Stimulated activated CD8-positive, alpha-beta memory T cell treated with anti-CD3 and anti-CD28 coated beads, Interleukin-12 subunit alpha, Interleukin-12 subunit beta, amount 100 ng/mL, for 1 hour (primary cell): ENCODE data around the gene MYL1.

ENCODE experiments used
- DNase-seq: peaks from one replicate; pipeline ENCODE4 v3.0.0-alpha.2; 2020; ENCODE audit warnings: low read depth

The MYL1 gene

DNA sequence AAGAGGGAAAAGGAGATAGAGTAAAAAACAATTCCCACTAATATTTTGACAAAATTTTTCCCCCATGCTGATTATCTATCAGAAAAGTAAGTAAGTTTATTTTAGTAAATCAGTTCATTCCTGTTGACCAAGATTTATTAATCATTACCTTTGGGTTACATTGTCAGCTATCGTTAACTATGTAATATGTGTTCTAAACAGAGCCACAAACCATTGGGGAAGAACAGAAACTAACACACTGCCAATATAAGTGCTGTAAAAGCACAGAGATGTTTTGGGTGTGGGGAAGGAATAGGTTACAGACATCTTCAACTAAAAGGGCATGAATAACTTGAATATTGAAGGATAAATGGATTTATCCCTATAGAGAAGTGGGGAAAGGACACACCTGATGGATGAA, 47.3 kb downstream of the MYL1 start:
- DNase-seq: no peak

DNA sequence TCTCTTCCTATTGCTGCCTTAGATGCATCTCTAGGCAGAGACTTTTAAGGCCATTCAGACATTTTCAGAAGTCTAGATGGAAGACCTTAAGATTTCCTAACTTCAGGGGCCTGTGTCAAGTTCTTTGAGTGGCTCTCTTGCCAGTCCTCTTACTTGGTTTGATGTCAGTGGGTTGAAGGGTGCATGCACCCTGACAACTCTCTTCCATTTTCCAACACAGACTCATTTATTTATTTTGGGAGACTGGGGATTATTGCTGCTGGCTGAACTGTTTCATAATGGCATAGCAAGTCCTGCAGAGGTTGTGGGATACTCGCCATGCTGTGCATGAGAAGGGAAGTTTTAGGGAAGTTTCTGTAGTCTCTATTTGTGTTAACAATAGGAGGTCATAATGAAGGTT, 50.7 kb downstream of the MYL1 start:
- no peak for DNase-seq

DNA sequence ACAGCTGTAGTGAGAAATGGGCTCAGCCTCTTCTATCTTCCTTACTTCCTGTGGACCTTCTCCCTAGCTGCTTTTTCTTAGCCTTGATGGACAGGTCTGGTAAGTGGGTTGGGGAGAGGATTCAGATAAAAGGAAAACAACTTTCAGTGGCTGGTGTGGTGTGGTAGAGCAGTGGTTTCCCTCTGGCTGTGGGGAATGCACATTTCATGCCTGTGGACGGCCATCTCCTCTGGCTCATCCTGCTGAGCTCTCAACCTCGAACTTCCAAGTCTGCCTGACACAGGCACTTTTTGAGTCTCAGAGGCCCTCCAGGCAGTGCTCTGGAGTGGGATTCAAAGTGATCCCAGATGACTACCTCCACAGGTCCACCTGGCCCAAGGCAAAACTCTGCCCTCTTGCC, 51.1 kb downstream of the MYL1 start:
- DNase-seq: no peak

DNA sequence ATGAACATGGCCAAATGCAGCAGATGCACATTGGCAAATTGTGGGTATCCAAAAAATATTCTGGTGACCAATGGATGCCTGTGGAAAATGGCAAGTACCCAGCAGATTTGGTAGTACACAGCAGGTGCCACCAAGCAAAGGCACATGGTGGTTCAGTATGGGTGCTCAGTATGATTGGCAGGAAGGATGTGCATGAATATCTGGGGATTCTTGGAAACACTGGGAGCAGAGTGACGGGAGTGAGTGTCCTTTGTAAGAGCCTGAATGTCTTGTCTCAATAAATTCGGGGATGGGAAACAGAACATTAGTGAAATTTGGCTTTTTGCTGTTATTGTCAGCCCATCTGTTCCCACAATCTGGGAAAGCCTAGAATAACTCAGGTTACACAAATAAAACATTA, 52.9 kb downstream of the MYL1 start:
- no peak for DNase-seq

DNA sequence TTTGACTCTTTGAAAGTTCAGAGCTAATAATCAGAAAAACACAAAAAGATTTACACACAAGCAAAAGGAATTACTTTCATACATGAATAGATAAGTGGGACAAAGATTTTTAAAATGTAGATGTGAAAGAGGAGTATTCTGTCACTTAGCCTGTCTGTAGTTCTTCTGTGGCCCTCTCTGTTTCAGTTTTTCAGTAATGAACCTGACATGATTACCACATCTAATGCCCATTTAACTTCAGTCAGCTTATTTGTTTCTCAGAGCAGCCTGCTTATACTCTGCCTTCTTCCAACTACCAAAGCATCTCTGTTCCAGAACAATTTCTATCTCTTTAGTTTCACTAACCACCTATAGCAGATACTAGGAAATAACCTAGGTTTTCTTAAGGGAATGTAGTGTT, 55.3 kb downstream of the MYL1 start:
- no peak for DNase-seq

DNA sequence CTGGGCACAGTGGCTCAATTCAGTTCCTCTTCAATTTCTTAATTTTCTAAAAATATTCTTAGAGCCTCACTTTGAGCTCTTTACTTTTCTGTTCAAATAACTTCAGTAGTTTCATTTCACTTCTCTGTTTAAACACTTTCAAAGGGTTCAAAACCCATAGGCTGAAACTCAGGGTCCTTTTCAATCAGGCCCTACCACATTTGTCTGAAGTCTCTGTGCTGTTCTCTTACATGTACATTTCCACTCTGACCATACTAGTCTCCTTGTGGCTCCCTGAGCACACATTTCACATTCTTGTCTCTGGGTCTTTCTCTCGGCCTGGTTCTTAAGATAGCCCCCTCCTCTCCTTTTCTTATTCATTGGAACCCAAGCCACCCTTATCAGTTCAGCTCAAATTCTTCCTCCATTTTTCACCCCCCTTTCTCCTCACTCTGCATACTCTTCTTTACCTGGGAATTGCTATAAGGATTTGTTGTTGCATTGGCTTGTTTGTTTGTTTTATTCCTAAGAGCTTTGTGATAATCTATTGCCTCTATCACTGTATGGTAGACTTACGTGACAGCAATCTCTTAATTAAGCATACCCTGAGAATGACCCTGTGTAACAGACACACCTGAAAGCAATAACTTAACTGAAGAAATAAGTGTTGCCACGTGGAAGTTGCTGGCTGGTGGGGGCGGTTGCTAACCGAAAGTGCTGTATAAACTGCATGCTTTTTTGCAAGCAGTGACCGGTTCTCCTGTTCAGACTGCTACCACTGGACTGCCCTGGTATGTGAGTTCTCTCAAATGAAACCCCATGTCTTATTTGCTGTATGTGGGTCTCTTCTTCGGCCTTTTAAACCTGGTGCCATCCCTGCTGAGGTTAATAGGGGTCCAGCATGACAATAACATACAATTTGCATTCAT, 62.0 kb downstream of the MYL1 start:
- DNase-seq: no peak

DNA sequence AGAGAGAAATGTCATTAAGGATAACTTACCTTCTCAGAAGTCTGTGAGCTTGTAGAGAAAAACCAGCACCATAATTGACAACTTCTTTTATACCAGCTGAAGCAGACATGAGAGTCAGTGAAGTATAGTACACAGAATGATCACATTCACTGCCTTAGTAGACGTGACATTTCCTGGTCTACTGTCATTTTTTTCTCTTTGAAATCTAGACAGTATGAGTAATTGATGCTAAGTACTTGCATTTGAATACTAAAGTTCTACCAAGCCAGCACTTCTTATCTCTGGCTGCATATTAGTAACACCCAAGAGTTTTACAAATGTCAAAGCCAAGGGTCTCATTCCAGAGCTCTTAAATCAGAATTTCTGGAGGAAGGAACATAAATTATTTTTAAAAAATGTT, 64.4 kb downstream of the MYL1 start:
- no peak for DNase-seq
